Mesangial cell (primary cell): ENCODE measurements around the gene BHLHA15. TPM values are rescaled to one million over a fixed set of nuclear protein-coding genes. Genes with fewer than 3 reads are reported as not detected.

Source experiments
- total RNA-seq: library from RNA; depleted of rRNA; stranded (reverse); fragments of >200 nt; gene quantifications from 2 replicates; pipeline ENCODE4 v1.2.3, GENCODE V29; 2015

The BHLHA15 gene
- total RNA-seq: 1.0 and 1.1 TPM in 2 replicates

DNA sequence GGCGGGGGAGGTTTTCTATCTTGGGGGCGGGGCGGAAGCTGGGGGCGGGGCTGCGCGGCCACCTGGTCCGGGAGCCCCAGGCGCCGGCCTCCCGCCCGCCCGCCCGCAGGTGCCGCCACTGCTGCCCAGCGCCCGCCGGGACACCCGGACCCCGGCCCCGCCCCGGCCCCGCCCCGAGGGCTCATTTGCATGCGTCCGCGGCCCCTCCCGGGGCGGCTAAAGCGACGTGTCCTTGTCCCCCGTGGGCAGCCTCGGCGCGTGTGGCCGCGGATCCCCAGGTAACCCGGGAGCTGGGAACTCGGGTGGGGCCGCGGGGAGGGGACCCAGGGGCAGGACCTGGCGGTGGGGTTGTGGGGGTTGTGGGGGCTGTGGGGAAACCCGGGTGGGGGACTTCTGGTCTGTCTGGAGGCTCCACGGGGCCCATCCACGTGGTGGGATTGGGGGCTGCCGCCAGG is at the start of gene BHLHA15:
TSS of gene BHLHA15 (plus strand) at position 219 of the 455 bp plus-strand sequence. CDS start 871 bp downstream, outside the sequence.

GRCh38 chr7:98251601-98252424 is 40.6 kb downstream of the BHLHA15 start, which contains the start of gene TECPR1:
TECPR1 (minus strand) TSS chr7:98252232; CDS start chr7:98246146, 6,086 bp downstream.

Other genes starting within 250 kb of the BHLHA15 start
- gene OCM2, start 221.2 kb upstream of the BHLHA15 start, total RNA-seq: not detected in 2 replicates
- 9.3 and 15.5 TPM in 2 replicates for gene LMTK2, start 104.6 kb upstream of the BHLHA15 start, total RNA-seq
- gene TECPR1, start 40.8 kb downstream of the BHLHA15 start, total RNA-seq: 15.3 and 33.1 TPM in 2 replicates
- 31.0 and 77.3 TPM in 2 replicates for gene BRI3, start 70.2 kb downstream of the BHLHA15 start, total RNA-seq
- gene BAIAP2L1, start 189.7 kb downstream of the BHLHA15 start, total RNA-seq: 15.2 and 19.7 TPM in 2 replicates